GM15510 (cell line): ENCODE results near the gene STK17B.

Experiments used
- POLR2A ChIP-seq: IDR thresholded peaks from 3 replicates; pipeline ENCODE4 v1.6.1; 2011; ENCODE audit warnings: borderline replicate concordance; ENCODE audit not compliant: insufficient read length; ENCODE audit errors: extremely low read depth

Gene STK17B

GRCh38 chr2:196187898-196188458 is 16.6 kb upstream of the STK17B start:
- no peak for TF ChIP-seq POLR2A

- no peak for TF ChIP-seq POLR2A
Observed at GRCh38 chr2:196186266-196186980, 15.0 kb upstream of the STK17B start.

- no peak for TF ChIP-seq POLR2A
Observed at GRCh38 chr2:196184921-196185320, 13.5 kb upstream of the STK17B start.

GRCh38 chr2:196183528-196184231 is 12.3 kb upstream of the STK17B start:
- no peak for TF ChIP-seq POLR2A

- TF ChIP-seq POLR2A, result no peak
Observed at GRCh38 chr2:196183172-196183473, 11.7 kb upstream of the STK17B start.

- no peak for TF ChIP-seq POLR2A
Observed at GRCh38 chr2:196182439-196183171, 11.2 kb upstream of the STK17B start.

GRCh38 chr2:196181484-196181883 is 10.1 kb upstream of the STK17B start:
- TF ChIP-seq POLR2A, result no peak

GRCh38 chr2:196177124-196177523 is 5.7 kb upstream of the STK17B start:
- no peak for TF ChIP-seq POLR2A

- no peak for TF ChIP-seq POLR2A
Observed at GRCh38 chr2:196176142-196176738, 4.9 kb upstream of the STK17B start.

GRCh38 chr2:196174404-196174803 is 3.0 kb upstream of the STK17B start:
- TF ChIP-seq POLR2A, result no peak

GRCh38 chr2:196173505-196173904 is 2.1 kb upstream of the STK17B start:
- TF ChIP-seq POLR2A, result no peak

GRCh38 chr2:196172951-196173350 is 1.6 kb upstream of the STK17B start:
- TF ChIP-seq POLR2A, result no peak

- no peak for TF ChIP-seq POLR2A
Observed at GRCh38 chr2:196171946-196172345, 568 bp upstream of the STK17B start.

- no peak for TF ChIP-seq POLR2A
Observed at GRCh38 chr2:196170606-196171247, 651 bp downstream of the STK17B start.

GRCh38 chr2:196170213-196170605 is 1.2 kb downstream of the STK17B start:
- TF ChIP-seq POLR2A, result peak; percentile 28

GRCh38 chr2:196169516-196169915 is 1.9 kb downstream of the STK17B start:
- no peak for TF ChIP-seq POLR2A

- no peak for TF ChIP-seq POLR2A
Observed at GRCh38 chr2:196168181-196168580, 3.2 kb downstream of the STK17B start.
